ENCODE results near the gene GLS. TPM values are rescaled to one million over a fixed set of nuclear protein-coding genes. Genes with fewer than 3 reads are reported as not detected.

GLS gene
- total RNA-seq, 1 donor from 2014 or later = 180 TPM

DNA sequence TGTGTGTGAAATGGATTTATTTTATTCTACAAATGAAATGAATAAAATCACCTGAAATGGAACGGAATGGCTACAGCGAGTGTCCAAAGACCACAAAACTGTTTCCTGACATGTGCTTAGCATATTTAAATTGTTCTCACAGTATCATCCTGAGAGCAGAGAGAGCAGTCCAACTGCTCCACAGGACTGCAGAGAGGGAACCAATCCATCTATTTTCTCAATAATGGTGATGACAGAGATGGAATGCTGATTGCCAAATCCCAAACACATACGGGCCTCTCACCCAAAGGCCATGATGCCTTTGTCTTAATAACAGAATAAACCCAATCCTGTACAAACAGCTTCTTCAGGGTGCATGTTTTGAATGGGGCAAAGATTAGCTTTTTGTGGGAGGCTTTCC lies 92.2 kb downstream of the GLS start:
- DNase-seq (no peak), ATAC-seq (no peak)
- intact Hi-C loops (cut with DNase I) = no loop called here
- H3K9me3 ChIP-seq = no peaks in the 10 kb centered on the region
- peaks cover 38% of the 10 kb centered on the region for H3K4me1 ChIP-seq
- peaks cover 98% of the 10 kb centered on the region for H3K36me3 ChIP-seq
- no peak overlapping the region for H3K27ac ChIP-seq
- TF ChIP-seq, protein P1, sequence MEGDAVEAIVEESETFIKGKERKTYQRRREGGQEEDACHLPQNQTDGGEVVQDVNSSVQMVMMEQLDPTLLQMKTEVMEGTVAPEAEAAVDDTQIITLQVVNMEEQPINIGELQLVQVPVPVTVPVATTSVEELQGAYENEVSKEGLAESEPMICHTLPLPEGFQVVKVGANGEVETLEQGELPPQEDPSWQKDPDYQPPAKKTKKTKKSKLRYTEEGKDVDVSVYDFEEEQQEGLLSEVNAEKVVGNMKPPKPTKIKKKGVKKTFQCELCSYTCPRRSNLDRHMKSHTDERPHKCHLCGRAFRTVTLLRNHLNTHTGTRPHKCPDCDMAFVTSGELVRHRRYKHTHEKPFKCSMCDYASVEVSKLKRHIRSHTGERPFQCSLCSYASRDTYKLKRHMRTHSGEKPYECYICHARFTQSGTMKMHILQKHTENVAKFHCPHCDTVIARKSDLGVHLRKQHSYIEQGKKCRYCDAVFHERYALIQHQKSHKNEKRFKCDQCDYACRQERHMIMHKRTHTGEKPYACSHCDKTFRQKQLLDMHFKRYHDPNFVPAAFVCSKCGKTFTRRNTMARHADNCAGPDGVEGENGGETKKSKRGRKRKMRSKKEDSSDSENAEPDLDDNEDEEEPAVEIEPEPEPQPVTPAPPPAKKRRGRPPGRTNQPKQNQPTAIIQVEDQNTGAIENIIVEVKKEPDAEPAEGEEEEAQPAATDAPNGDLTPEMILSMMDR (IDR thresholded peaks at IDR 0.05) = no peak
- no peak overlapping the region for H3K4me3 ChIP-seq
- no peaks in the 10 kb centered on the region for H3K27me3 ChIP-seq (ENCODE audit: low read depth)

- intact Hi-C loops (cut with DNase I) = no loop called here
- peaks cover 98% of the 10 kb centered on the region for H3K36me3 ChIP-seq
Observed at GRCh38 chr2:190973262-190973661, 92.6 kb downstream of the GLS start.

DNA sequence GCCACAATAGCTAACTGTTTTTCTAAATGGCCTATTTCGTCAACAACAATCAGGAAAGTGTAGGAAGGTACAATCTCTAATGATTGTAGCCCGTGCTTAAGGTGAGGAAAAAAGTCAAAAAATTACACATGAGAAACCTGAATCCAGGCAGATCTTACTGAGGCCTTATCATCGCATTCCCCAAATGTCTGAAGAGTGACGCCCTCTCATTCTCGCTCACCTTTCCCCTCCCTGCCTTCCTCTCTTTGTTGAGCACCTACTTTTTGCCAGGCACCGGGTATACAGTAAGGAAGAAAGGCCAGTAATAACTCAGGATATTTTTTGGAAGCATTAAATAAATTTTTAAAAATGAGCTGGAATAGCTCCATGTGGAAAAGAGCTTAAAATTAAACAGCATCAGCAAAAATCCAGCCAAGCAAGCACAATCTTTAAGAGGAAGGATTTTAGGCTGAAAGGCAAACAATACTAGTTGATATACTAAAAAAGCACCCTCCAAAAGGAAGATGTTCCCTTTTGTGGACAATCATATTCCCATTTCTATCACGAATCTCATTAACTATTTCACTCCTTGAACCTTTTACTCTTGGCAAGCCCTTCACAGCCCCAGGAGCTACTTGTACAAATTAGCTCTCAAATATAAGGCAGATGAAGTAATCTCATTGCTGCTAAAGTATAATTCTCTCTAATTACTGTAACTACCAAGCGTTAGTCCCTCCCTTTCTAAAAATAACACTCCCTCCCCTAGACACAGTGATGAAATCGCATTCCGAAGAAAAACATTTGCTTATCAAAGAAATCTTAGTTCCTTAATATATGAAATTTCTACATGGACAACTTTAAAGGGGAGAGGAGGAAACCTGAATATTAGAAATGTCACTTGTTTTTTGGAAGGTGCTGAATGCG lies 93.4 kb downstream of the GLS start:
- intact Hi-C loops (cut with DNase I) = no loop called here
- Histone ChIP-seq H3K27ac (peak overlapping the region; percentile 21), H3K9me3 (no peaks in the 10 kb centered on the region), H3K4me3 (no peak overlapping the region), H3K36me3 (peaks cover 99% of the 10 kb centered on the region), H3K4me1 (peaks cover 39% of the 10 kb centered on the region), H3K27me3 (ENCODE audit: low read depth) (no peaks in the 10 kb centered on the region)
- TF ChIP-seq, protein P1 (IDR thresholded peaks at IDR 0.05) = no peak
- peak in 1 of 2 donors; percentile 62 for ATAC-seq
- DNase-seq = no peak

More at GRCh38 chr2:190973262-190973661, 92.6 kb downstream of the GLS start:
- H3K9me3 ChIP-seq = no peaks in the 10 kb centered on the region
- H3K4me1 ChIP-seq = peaks cover 38% of the 10 kb centered on the region
- no peak overlapping the region for H3K27ac ChIP-seq
- DNase-seq (no peak), ATAC-seq (no peak)
- no peak overlapping the region for H3K4me3 ChIP-seq
- H3K27me3 ChIP-seq (ENCODE audit: low read depth) = no peaks in the 10 kb centered on the region
- TF ChIP-seq, protein P1 (IDR thresholded peaks at IDR 0.05) = no peak

- DNase-seq = no peak
- intact Hi-C loops (cut with DNase I) = no loop called here
- ATAC-seq = peak; percentile 42 to 48
- H3K27me3 ChIP-seq (ENCODE audit: low read depth) = no peaks in the 10 kb centered on the region
- TF ChIP-seq, protein P1 (IDR thresholded peaks at IDR 0.05) = no peak
- no peak overlapping the region for H3K4me3 ChIP-seq
- no peaks in the 10 kb centered on the region for H3K9me3 ChIP-seq
- H3K36me3 ChIP-seq = peaks cover 99% of the 10 kb centered on the region
- H3K27ac ChIP-seq = peak overlapping the region; percentile 21
- peaks cover 48% of the 10 kb centered on the region for H3K4me1 ChIP-seq
Observed at GRCh38 chr2:190974629-190975361, 94.2 kb downstream of the GLS start.

DNA sequence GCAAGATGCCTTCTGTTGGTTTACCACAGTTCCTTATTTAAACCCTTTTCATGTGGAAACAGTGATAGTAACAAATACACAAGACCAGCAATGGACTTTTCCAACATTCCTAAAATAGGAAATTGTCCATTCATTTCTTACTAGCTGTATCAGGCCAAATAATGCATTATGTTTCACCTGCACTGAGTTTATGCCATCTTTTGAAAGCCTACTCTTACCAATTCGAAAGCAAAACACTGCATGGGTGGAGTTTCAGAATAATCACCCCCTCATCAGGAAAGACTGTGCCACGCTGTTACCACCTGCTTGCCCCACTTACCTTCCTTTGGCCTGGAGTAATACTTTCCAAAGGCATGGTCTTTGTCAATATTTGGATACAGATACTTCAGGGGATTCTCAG lies 95.9 kb downstream of the GLS start:
- H3K27me3 ChIP-seq (ENCODE audit: low read depth) = no peaks in the 10 kb centered on the region
- intact Hi-C loops (cut with DNase I) = no loop called here
- H3K36me3 ChIP-seq = peaks cover 99% of the 10 kb centered on the region
- TF ChIP-seq, protein P1 (IDR thresholded peaks at IDR 0.05) = no peak
- H3K4me3 ChIP-seq = no peak overlapping the region
- H3K9me3 ChIP-seq = no peaks in the 10 kb centered on the region
- peaks cover 45% of the 10 kb centered on the region for H3K4me1 ChIP-seq
- H3K27ac ChIP-seq = no peak overlapping the region
- ATAC-seq (no peak), DNase-seq (no peak)
